Measurements from ENCODE around the gene GRIPAP1.
"Not testable (repeated sequence)": the region's sequence is repeated elsewhere in the genome, so short reads cannot be mapped to it uniquely, and the experiment has no call there.

The GRIPAP1 gene

DNA sequence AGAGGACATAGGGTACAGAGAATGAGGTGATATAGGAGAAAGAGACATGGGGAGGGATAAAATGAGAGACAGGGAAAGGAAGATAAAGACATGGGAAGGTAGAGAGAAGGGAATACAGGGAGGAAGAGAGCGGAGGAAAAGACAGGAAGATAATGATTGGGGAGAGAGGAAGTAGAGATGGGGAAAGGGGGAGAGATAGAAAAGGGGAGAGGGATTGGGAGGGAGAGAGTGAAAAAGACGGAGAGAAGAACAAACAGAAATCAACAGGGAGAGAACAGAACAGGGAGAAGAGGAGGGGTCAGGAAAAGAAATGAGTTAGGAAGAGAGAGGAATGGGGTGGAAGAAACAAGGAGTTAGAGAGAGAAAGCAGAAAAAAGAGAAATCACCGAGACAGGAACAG is 4.6 kb downstream of the GRIPAP1 start:
- no peak for DNase-seq

DNA sequence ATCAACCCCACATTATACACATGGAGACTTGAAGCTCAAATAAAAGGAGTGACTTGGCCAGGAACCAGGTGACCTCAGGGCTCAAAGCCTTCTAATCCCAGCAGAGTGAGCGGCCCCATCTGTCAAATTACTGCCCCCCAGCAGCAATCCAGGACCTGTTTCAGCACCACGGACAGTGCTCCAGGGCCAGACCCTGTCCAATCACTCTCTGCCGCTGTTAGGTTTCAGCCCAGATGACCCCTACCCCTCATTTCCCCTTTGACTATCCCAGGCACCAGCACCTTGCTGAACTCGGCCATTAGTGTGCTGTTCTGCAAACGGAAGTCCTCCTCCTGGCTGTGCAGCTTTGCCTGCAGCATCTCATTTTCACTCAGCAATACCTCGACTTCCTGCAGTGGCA is 5.1 kb downstream of the GRIPAP1 start:
- DNase-seq = no peak

DNA sequence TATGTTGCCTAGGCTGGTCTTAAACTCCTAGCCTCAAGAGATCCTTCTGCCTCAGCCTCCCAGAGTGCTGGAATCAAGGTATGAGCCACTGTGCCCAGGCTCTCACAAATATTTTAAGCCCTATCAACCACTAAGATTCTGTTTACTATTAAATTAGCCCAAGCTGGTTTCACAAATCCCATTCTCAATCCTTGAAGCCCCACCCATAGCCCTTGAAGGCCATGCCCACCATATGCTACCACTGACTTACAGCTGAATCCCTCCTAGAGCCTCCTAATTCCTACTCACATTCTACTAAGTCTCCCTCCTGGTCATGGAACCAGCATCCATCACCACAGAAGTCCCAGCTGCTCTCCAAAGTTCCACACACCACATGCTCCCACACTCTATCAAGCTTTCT is 9.7 kb downstream of the GRIPAP1 start:
- no peak for DNase-seq

DNA sequence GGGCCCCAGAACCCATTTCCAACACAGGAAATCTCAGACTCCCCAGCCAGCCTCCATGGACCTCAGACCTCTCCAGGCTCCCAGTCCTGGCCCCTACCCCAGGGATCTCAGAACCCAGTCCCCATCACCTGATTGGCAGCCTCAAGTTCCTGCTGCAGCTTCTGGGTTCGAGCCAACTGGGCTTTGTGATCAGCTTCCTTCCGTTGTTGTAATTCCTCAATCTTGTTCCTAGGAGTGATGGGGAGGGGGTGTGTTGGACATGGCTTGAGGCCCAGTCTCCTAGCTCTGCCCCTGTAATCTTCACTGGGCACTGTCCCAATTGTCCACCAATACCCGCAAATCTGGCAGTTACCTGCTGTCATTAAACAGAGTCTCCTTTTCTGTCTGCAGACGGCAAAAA is 12.6 kb downstream of the GRIPAP1 start:
- no peak for DNase-seq

DNA sequence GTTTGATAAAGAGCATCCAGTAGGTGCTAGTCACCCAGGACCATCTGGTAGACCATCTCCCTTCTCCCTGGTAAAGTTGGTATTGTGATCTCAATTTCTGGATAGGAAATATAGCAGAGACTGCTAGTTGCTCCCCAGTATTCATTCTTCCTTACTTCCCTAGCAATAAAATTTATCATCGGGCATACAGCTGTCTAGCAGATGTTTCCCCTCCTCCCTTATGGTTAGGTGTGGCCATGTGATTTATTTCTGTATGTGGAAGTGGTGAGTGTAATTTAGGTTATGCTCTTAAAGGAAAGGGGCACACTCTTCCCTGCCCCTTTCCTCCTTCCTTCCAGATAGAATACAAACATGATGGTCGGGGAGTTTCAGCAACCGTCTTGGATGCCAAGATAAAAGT is 18.2 kb downstream of the GRIPAP1 start:
- DNase-seq = no peak

DNA sequence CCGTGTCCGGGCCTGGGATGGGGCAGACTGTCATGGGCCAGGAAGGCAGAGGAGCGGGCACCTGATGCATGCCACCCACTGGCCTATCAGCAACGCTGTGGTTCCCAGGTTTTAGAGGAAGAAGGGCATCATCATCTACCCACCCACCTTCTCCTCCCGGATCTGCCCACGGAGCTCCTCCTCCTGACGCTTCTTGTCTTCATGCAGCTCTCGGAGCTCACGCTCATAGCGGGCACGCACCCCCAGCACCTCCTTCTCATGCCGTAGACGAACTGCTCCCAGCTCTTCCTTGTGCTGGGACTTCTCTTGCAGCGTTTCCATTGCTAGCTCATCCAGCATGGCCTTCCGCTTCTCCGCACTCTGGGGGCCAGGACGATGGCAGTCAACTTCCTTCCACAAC is 19.0 kb downstream of the GRIPAP1 start:
- no peak for DNase-seq

DNA sequence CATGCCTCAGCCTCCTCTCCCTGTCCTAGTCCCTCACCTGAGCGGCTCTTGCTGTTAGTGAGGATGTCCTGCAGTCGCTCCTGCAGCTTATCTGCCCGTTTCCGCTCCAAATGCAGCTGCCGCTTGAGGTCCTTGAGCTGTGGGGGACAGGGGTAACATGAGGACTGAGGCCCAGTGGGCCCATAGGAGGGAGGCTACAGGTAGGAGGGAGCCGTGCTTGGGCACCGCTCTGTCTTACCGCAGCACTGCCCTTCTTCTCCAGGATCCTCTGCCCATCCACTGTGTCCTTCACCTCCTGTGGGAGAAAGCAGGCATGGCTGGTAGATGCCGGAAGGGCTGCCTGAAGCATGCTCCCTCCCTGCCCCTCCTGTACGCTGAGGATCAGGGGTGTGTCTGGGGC is 20.9 kb downstream of the GRIPAP1 start:
- no peak for DNase-seq

DNA sequence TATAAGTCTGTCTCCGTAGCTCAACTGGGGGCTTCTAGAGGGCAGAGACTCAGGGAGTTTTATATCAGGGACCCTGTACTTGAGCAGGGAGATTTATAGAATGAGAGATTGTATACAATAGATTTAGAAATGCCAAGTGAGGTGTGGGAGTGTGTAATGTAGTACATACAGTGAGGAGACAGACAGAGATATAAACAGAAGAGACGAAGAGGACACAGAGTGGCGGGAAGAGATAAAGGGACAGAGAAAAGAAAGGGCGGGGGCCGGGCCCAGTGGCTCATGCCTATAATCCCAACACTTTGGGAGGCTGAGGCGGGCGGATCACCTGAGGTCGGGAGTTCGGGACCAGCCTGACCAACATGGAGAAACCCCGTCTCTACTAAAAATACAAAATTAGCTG is 21.7 kb downstream of the GRIPAP1 start:
- DNase-seq = not testable (repeated sequence)

DNA sequence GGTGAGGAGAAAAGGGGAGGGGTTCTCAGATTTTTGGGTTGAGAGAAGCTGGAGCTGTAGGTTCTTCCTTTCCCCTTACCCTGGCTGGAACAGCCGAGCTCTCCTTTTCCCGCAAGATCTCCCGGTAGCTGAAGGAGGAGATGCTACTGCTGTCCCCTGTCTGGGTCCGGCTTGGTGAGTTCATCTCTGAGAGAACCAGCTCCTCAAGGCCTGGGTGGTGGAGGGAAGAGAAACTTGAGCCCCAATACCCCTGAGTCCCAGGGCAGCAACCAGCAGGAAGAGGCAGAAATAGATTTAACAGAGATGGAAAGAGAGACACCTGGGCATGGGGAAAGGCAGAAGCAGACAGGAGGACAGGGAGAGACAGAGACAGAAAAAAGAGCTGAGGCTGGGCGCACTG is 23.8 kb downstream of the GRIPAP1 start:
- no peak for DNase-seq

DNA sequence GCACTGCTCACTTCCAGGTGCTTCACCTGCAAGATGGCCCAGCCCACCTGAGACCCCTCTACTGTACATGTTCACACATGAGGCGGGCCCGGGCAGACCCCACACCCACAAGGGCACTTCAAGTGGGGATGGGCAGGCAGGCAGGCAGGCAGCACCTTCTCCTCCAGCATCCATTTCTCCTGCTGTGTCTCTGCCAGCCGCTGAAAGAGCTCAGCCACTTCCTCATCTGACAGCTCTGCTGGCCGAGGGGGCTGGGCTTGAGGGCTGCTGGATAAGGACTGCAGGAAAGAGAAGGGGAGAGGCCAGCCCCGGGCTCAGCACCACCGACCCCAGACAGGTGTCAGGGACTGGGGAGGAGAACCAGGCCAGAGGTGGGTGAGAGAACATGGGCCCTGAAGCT is 26.0 kb downstream of the GRIPAP1 start:
- DNase-seq = no peak

DNA sequence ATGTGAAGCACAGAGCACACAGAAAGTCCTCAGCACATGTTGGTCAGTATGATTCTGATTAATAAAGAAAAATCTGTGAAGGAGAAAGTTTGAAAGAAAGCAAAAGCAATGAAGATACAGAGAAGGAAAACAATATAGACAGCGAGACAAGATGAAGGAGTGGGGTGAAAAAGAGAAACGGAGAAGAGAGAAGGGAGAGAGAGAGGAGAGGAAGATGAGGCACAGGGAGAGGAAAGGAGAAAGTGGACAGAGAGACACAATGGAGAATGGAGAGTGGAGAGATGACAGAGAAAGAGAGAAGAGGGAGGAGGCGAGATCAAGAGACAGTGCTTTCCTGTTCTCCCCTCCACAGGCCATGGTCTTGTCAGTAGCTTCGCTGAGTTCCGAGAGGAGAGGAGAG is 26.5 kb downstream of the GRIPAP1 start:
- DNase-seq = no peak

DNA sequence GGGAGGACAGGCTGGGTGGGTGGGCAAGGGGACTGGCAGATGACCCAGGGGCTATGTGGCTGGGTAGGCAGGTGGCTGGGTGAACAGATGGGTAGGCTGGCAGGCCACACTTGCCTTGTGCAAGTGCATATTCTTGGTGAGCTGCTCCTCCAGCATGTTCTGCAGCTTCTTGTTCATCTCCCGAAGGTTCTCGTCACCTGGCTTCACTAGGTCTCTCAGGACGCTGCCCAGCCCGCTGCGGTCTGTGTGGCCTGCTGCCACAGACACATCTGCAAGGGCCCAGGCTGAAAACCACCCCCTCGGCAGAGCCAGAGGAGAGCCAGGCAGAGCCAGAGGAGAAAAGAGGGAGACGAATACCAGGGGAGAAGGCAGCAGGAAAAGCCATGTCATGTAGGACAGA is 27.0 kb downstream of the GRIPAP1 start:
- DNase-seq = no peak

DNA sequence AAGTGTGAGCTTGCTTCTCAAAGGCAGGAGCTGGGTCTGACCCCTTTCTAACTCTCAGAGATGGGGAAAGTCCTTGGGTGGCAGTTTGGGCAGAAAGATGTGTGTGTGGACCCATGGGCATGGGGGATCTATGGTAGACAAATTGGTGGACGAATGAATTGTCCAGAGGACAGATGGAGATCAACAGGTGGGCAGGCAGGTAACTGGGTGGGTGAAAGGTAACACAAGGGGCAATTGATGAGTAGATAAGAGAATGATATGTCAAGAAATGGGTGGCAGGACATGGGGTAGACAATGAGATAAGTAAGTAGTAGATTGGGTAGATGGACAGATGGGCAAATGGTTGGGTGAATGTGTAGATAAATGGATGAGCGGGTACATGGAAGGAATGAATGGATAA is 27.5 kb downstream of the GRIPAP1 start:
- no peak for DNase-seq

DNA sequence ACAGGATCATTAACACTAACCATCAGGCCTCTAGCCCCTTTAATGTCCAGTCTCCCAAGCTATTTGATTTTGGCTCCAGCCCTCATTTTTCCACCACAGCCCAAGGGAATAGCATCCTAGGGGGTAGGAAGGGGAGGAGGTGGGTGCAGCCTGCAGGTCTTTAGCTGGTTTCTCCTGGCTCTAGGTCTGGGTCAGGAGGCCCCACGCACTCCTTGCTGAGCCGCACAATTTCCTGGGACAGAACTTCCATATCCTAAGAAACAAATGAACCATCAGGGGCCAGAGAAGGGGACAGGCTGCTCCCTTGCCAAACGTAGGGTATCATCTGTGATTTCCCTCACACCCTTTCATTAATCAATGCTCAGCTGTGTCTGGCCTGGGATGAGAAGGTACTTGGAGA is 28.0 kb downstream of the GRIPAP1 start:
- DNase-seq = no peak

DNA sequence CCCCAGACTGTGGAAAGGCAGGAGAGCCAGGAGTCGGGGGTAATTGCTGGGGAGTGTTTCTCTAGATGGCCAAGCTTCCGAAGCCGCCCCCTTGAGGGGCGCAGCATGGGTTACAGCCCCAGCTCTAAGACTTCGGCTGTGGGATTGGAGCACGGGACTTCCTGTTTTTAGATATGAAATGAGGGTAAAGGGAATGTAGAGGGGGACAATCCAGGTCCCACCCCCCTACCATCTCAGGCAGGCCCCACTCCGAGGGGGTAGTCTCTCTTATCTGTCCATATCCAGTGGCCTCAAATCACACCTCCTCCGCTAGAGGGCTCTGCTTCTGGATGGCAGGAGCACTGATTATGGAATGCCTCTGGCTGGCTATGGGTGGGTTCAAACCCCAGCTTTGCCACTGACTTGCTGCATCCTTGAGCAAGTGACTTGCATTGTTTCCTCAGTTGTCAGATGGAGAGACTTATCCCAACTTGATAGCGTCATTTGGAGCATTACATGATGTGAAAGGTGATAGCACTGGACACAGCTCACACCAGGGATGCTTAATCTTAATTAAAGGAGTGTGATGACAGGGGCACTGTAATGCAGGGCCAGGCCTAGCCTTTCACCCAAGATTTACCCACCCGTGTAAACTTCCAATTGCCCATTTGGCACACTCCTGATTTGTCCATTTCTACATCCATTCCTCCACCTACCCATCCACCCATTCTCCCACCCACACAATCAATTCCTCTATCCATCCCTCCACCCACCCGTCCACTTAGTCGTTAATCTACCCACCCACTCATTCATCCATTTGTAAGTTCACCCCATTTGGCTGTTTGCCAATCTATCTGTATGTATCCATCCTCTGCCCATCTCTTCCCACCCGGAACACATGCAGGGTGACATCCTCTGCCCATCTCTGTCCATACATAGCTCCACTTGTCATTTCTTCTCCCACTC is 29.6 kb downstream of the GRIPAP1 start:
- DNase-seq = no peak

DNA sequence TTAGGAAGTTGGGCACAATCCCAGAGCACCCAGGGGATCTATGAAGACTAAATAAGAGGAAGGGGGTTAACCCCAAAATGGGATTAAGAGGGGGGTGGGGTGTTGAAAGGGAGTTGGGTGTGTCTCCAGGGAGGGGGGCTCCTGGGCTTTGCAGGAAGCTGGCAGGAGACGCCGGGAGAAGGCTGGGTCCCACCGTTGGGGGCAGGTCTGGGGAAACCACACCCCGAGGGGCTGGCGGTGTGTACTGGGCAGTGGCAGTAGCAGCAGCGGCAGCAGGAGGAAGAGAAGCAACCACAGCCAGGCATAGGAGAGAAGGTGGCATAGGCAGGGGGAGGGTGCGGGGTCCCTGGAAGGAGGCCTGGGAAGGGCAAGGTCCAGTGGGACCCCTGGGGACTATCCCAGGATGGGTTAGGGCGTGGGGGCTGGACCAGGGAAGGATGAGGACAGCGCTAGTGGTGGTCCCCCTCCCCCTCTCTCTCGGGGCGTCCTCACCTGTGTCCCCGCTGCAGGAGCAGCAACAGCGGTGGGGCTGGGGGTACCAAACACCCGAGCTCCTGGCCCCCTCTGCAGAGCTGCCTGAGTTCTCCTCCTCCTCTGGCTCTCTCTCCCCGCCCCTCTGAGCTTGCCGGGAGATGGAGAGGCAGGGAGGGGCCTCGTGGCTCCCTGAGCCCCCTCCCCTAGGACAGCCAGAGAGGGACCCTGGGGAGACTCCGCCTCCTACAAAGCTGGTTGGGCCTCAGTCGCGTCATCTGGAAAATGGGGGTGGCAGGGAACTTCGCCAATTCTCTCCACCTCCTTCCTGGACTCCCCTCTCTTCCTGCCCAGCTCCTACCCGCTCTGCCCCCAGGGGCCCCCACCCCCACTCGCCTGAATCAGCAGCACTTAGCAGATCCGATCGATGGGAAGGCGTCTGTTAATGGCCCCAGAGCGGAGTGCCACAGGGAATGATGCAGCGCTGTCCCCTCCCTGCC is 30.5 kb downstream of the GRIPAP1 start, which contains the start of gene KCND1:
Gene KCND1, minus strand, starts transcription at position 596 of the 971 bp plus-strand sequence. CDS start 1,573 bp downstream, outside the sequence.
- DNase-seq = no peak

DNA sequence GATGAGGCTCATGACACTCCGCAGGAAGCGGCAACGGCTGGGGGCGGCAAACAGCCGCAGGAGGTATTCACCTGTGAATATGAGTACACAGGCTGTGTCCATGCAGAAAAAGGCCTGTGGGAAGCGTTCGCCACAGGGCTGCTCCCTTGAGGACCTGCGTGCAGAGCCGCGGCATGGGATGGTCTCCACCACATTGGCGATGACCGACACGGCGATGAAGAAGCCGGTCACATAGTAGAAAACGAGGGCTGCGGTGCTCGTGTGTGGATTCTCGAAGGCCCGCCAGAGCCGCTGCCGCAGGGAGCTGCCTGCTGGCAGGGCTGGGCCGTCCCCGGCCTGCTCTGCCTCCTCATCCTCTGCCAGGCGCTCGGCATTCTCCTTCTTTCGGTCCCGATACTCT is 32.6 kb downstream of the GRIPAP1 start:
- DNase-seq = no peak

DNA sequence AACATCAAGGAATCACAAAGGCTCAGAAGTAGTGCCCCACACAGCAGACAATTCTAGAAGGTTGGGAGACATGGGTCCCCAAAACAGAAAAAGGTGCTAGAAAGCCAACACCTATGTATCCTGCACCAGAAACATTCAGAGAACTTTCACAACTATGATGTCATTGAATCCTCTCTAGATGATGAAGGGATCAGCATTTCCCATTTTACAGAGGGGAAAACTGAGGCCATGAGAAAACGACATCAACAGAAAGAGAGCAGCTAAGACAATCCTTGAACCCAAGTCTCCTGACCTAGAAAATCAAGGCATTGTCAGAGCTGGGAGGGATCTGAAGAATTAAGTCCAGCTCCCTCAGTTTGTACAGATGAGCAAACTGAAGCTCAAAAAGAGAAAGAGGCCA is 33.7 kb downstream of the GRIPAP1 start:
- DNase-seq = no peak

DNA sequence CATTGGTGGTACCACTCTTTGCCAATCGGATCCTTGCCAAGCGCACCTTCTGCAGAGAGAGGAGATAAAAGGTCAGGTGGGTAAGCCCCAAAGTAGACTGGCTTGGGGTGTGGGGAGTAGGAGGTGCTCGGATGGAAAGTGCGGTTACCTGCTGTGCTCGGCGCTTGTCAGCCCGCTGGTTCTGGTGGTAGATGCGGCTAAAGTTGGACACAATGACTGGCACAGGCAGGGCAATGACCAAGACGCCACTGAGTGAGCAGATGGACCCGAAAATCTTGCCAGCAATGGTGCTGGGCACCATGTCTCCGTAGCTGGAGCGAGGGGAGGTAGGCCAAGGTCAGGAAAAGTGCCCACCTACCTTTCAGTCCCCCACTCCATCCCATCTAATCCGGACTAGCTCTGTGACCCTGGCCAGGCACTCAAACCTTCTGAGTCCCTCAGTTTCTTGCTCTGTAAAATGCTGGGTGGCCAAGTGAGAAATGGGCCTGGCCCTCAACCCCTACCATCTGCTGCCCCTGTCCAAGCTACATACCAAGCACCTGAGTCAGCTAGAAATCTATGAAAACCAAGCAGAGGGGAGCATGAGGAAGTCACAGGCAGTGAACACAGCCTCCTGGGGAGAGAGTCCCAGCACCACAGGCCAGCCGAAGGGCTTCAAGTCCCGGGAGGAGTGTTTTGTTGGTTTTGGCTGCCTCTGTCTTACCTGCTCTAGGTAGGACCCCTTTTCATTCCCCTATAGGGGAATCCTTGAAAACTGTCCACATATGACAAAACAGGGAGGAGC is 35.1 kb downstream of the GRIPAP1 start:
- no peak for DNase-seq

DNA sequence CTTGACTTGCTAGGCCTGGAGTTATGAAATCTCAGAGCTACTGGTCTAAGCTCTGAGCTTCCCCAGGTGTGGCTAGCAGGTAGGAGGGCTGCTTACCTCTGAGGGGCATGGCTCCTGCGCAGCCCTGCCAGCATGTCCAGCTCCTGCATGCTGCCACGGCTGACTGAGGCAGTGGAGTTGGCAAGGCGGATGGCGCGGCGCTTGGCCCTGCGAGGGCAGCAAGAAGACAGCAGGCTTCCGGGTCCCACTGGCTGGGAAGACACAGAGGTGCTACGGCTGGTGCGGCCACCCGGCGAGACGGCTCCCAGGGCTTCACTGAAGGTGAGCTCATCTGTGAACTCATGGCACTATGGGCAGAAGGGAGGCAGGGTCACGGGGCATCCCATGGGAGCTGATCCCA is 36.1 kb downstream of the GRIPAP1 start:
- no peak for DNase-seq

DNA sequence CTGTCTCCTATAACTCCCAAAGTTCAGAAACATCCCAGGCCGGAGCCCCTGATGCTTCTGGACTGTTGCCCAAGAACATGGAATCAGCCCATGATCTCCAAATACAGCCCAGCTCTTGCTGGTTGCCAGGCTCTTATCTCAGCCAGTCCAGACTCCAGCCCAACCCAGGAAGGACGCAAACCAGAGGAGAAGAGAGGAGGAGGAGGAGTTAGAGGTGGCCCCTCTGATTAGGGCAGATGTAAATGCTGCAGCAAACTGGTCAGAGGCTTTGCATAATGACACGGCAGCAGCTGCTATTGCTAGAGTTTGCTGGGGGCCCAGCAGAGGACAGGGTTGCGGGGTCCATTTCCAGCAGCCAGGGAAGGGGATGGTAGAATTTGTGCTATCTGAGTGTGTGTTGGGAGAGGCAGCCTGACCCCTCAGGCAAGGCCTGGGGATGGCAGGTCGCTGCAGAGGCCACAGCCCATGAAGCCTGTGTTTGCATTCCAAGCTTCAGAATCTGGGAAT is 40.4 kb downstream of the GRIPAP1 start:
- DNase-seq = peak; percentile 5

DNA sequence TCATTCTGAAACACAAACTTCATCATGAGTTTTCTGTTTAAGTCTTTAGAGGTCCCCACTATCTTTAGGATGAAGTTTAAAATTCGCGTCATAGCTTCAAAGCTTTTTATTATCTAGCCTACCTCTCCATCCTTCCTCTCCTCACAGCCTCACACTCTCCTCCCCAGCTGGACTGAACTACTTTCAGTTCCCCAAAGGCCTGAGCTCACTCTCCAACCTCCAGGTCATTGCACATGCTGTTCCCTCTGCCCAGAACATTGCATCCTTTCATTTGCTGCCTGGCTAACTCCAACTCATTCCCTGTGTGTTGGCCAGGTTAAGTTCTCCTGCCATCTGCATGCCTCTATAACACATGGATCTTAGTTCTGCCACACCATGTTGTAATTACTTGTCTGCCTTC is 41.8 kb downstream of the GRIPAP1 start:
- no peak for DNase-seq

DNA sequence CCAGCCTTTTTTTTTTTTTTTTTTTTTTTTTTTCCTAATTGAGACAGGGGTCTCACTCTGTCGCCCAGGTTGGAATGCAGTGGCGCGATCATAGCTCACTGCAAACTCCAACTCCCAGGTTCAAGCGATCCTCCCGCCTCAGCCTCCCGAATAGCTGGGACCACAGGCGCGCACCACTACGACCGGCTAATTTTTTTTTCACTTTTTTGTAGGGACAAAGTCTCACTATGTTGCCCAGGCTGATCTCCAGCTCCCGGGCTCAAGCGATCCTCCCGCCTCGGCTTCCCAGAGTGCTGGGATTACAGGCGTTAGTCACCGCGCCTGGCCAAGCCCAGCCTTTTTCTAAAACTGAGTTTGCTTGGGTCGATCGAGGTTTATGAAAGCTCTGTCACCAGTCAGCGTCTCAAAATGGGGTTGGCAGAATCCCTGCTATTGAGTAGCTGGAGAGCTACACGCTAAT is 43.4 kb downstream of the GRIPAP1 start:
- peak; percentile 41 for DNase-seq

Measured in NCI-H526 treated with DMSO at 0.1 percent for 48 hours (cell line).